H1 (cell line): ENCODE measurements around the gene QRICH1. TPM values are rescaled to one million over a fixed set of nuclear protein-coding genes. Genes with fewer than 3 reads are reported as not detected.

Experiments used
- CHD7 ChIP-seq: fragments of 300-600 bp; sonication (generic); IDR thresholded peaks from 2 replicates; pipeline ENCODE4 v1.7.1; 2012; ENCODE audit warnings: low read length, moderate library complexity, mild to moderate bottlenecking, inconsistent platforms; ENCODE audit not compliant: insufficient replicate concordance
- KDM4A ChIP-seq: IDR thresholded peaks from one replicate; pipeline ENCODE4 v1.7.1; 2012; ENCODE audit warnings: low read depth, mild to moderate bottlenecking, moderate library complexity, low read length, inconsistent platforms; ENCODE audit not compliant: severe bottlenecking
- MAX ChIP-seq: IDR thresholded peaks from 2 replicates; pipeline ENCODE4 v1.6.1; 2012; ENCODE audit warnings: inconsistent platforms
- SP4 ChIP-seq: IDR thresholded peaks from 2 replicates; pipeline ENCODE4 v1.6.1; 2012; ENCODE audit warnings: low read length, inconsistent platforms
- polyA plus RNA-seq, 7 experiments: library from polyadenylated mRNA; depleted of rRNA in 3 of 7; stranded (reverse) in 5 of 7; unstranded in 2 of 7; fragments of >200 nt in 5 of 7; fragments of 200-250 nt in 2 of 7; gene quantifications; 1 replicate in 5 of 7; 2 replicates in 1 of 7; 4 replicates in 1 of 7; pipeline versions ENCODE4 v1.2.1 to v1.2.3, GENCODE V29; 2011 to 2013; ENCODE audit warnings: missing spikeins in 2 of 7, mixed read lengths in 2 of 7
- total RNA-seq: library from RNA; stranded (reverse); fragmentation: NEBNext Ultra II Directional; extraction: Animal tissue kit (Norgen Biotek cat#: 25700); gene quantifications from 2 replicates; pipeline ENCODE4 v1.2.1, GENCODE V29; 2021

Gene QRICH1
- total and polyA plus RNA-seq, 2 of the 8 experiments (the other 6 are each of a cell fraction or from before 2014, with no cell fraction given) = 128 to 142 TPM

- TF ChIP-seq CHD7 (no peak), KDM4A (peak; percentile 14), SP4 (0 out of 2 replicates have a peak, but pooled peaks have one; percentile 40), MAX (peak; percentile 81)
Measured at GRCh38 chr3:48990636-48991469, 103.0 kb downstream of the QRICH1 start (continued).
